Astrocyte of the spinal cord (primary cell): ENCODE measurements around the gene DNM1L.

Experiments used
- DNase-seq: peaks from one replicate; pipeline ENCODE4 v3.0.0; 2011; ENCODE audit warnings: low read depth, low spot score
- H3K4me3 ChIP-seq: 2 replicates; pipeline ENCODE4 v1.5.1; 2011; ENCODE audit warnings: low read depth, mild to moderate bottlenecking, low read length, moderate library complexity
- in situ Hi-C: cut with HindIII; loops from 2 replicates; pipeline ENCODE4 v1.10.0; 2017; ENCODE audit warnings: low sequenced_read_pairs
- TF ChIP-seq, protein P1 (sequence below): IDR thresholded peaks from 2 replicates; pipeline ENCODE4 v1.5.1; 2012; ENCODE audit warnings: low read depth, mild to moderate bottlenecking, low read length, inconsistent platforms

Gene DNM1L

DNA sequence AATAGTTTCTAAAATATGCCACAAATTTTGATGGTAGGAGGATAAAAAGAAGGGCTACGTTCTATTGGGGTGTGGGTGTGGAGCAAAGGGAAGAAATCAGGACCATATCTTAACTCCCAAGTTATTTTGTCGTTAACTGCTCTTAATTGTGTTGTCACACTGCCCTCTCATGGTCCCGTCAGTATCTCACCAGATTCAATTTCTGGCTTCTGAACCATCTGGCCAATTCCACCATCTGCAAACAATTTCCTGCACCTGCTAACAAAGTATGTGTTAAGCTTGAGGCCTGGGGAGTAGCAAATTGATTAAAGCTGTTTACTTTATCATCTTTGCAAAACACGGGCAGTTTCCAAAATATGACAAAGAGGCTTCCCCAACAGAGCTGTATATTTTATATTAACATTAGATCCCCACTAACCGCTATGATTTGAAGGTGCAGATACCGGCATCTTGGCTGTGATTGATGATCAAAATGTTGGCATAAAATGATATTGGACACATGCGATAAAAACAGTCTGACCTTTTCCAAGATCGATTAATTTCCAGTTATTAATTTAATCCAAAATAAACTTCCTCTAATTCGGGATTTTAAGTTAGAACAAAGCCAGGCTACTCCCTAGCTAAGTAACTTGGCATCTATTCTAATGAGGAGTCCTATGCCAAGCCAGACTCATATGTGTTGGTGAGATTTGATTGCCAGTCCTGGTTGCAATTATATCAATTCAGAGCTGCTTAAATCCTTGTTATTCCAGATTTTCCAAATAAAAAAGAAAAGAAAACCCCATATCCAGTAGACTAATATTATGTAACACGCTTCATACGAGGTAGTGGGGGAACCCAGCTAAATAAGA, 6.9 kb upstream of the DNM1L start:
- in situ Hi-C loops, result no loop called here
- TF ChIP-seq, protein P1, sequence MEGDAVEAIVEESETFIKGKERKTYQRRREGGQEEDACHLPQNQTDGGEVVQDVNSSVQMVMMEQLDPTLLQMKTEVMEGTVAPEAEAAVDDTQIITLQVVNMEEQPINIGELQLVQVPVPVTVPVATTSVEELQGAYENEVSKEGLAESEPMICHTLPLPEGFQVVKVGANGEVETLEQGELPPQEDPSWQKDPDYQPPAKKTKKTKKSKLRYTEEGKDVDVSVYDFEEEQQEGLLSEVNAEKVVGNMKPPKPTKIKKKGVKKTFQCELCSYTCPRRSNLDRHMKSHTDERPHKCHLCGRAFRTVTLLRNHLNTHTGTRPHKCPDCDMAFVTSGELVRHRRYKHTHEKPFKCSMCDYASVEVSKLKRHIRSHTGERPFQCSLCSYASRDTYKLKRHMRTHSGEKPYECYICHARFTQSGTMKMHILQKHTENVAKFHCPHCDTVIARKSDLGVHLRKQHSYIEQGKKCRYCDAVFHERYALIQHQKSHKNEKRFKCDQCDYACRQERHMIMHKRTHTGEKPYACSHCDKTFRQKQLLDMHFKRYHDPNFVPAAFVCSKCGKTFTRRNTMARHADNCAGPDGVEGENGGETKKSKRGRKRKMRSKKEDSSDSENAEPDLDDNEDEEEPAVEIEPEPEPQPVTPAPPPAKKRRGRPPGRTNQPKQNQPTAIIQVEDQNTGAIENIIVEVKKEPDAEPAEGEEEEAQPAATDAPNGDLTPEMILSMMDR, result peak; percentile 64
- peak; percentile 78 for DNase-seq
- no peak overlapping the region for H3K4me3 ChIP-seq

DNA sequence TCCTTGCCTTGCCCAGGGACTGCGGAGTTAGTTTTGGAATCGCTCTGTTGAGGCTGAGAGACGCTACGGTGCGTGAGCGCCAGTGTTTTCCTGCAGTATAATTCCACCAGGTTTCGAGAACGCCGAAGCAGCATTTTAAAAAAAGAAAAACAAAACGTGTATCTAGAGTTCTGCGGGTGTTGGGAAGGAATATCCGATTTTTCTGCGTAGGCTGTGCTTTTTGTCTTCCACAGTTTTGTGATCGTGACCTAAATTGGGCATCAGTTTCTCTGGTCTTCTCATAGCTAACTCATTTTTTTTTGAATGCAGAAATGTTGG, 778 bp downstream of the DNM1L start:
- no peak for DNase-seq
- H3K4me3 ChIP-seq, result peak overlapping the region; percentile 82
- TF ChIP-seq, protein P1, result no peak
- in situ Hi-C loops, result no loop called here

DNA sequence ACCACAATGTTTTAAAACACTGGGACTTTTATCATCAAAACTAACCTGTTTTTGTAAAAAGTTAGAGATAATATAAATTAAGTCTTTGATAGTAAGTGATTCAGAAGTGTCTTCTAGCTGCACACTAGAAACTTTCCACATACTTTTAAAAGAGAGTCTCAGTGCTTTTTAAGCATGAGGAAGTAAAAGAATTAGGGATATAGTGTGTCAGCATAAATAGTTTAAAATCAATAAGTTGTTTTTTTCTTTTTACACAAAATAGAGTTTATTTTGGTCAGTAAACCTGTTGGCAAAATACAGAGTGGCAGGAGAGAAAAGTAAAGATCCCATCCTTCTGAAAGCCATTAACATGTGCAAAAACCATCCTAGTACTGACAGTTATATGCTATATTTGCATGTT, 1.7 kb downstream of the DNM1L start:
- in situ Hi-C loops, result no loop called here
- TF ChIP-seq, protein P1, result no peak
- no peak overlapping the region for H3K4me3 ChIP-seq
- DNase-seq, result no peak

DNA sequence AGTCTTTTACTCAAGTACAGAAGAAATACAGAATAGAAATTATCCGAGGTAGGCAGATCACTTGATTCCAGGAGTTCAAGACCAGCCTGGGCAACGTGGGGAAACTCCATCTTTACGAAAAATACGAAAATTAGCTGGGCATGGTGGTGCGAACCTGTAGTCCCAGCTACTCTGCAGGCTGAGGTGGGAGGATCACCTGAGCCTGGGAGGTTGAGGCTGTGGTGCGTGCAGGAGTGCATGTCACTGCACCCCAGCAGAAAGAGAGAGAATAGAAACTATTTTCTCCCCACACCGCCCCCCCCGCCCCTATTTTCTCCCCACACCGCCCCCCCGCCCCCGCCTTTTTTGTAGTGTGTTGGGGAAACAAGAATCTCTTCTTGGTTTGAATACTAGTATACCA, 2.2 kb downstream of the DNM1L start:
- TF ChIP-seq, protein P1, result no peak
- no peak overlapping the region for H3K4me3 ChIP-seq
- in situ Hi-C loops, result no loop called here
- DNase-seq, result no peak

DNA sequence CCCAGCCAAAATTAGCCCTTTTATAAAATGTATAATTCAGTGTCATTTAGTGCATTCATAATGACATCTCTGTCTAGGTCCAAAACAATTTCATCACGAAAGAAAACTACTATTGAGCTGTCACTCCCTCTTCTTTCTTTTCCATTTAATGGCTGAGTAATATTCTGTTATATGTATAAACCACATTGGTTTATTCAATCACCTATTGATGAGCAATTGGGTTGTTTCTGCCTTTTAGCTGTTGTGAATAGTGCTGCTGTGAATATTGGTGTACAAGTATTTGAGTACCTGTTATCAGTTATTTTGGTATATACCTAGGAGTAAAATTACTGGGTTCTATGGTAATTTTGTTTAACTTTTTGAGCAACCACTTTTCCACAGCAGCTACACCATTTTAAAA, 7.2 kb downstream of the DNM1L start:
- TF ChIP-seq, protein P1, result no peak
- H3K4me3 ChIP-seq, result no peak overlapping the region
- in situ Hi-C loops, result no loop called here
- no peak for DNase-seq

DNA sequence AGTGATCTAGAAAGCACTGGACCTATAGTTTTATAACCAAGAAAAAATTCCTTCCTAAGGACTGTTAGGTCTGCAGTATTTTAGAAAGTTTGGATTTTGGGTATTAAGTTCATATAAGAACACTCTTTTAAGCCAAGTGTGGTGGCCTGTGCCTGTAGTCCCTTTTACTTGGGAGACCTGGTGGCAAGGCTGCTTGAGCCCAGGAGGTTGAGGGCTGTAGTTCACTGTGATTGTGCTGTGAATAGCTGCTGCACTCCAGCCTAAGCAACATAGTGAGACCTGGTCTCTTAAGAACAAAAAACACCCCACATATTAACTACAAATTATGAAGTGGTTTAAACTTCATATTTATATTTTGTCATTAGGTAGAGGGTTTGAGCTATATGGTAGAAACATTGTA, 9.7 kb downstream of the DNM1L start:
- DNase-seq, result no peak
- in situ Hi-C loops, result no loop called here
- TF ChIP-seq, protein P1, result no peak
- no peak overlapping the region for H3K4me3 ChIP-seq
